Right ventricle myocardium inferior (tissue), 1 donor: Measurements from ENCODE around the gene MORC2. TPM values are rescaled to one million over a fixed set of nuclear protein-coding genes. Genes with fewer than 3 reads are reported as not detected.

Source experiments
- ATAC-seq: fragments of 200-7000 bp; cut with Tn5 transposase; one replicate; pipeline ENCODE4 v1.9.1; 2020; ENCODE audit warnings: mild to moderate bottlenecking, moderate library complexity
- DNase-seq: peaks from one replicate; pipeline ENCODE4 v3.0.0; 2021; ENCODE audit errors: missing footprints
- intact Hi-C: fragments of 100-400 bp; cut with DNase I; formaldehyde crosslinking; loops from one replicate; pipeline ENCODE4 v1.11.0; 2022
- total RNA-seq: library from RNA; stranded (reverse); fragmentation: NEBNext Ultra II Directional; extraction: Animal tissue kit (Norgen Biotek cat#: 25700); gene quantifications from one replicate; pipeline ENCODE4 v1.2.1, GENCODE V29; 2021
- donor health status: DM: no; HTN: yes; CAD: no; lungs with severe emphysema.

Gene MORC2
- total RNA-seq, 1 donor from 2014 or later = 17.3 TPM

DNA sequence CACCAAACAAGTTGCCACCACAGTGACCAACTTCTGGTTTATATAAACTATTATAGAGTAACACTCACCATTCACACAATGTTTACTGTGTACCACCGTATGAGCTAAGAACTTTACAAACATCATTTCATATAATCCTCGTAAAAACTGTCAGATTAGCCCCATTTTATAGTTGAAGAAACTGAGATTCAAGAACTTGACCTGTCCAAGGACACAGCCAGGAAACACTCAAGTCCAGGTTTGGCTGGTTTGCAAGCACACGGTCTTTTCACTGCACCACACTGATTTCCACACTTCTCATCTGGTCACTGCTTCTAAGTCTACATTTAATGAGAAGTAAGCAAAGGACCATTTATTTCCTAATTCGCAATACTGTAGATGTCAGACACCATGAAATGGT, 3.7 kb downstream of the MORC2 start:
- intact Hi-C loops = loop anchor here (5.0 kb wide), 2 partner anchors 72 to 197 kb away; partner anchors contain the start of gene RNF185
- ATAC-seq = no peak

GRCh38 chr22:30955153-30955552, 13.4 kb downstream of the MORC2 start:
- DNase-seq = no peak
- no peak for ATAC-seq
- intact Hi-C loops = no loop called here

More for the DNA sequence above, 3.7 kb downstream of the MORC2 start:
- DNase-seq = no peak

DNA sequence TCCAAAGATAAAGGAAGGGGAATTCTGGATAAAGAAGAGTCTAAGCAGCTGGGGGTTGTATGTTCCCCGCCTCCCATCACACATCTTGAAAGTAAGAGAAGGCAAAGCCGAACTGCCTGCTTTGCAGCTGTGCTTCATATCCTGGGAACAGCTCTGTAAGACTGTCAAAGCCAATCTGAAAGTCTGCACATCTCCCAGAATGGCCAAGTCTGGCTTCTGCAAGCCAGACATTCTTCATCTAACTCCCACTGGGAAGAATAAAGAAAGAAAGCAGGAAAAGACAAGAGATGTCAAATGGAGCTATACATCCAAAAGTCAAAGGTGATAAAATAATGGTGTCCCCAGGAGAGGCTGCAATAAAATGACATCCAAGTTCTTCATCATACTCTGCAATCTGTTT, 15.4 kb downstream of the MORC2 start:
- intact Hi-C loops = no loop called here
- no peak for DNase-seq
- no peak for ATAC-seq

DNA sequence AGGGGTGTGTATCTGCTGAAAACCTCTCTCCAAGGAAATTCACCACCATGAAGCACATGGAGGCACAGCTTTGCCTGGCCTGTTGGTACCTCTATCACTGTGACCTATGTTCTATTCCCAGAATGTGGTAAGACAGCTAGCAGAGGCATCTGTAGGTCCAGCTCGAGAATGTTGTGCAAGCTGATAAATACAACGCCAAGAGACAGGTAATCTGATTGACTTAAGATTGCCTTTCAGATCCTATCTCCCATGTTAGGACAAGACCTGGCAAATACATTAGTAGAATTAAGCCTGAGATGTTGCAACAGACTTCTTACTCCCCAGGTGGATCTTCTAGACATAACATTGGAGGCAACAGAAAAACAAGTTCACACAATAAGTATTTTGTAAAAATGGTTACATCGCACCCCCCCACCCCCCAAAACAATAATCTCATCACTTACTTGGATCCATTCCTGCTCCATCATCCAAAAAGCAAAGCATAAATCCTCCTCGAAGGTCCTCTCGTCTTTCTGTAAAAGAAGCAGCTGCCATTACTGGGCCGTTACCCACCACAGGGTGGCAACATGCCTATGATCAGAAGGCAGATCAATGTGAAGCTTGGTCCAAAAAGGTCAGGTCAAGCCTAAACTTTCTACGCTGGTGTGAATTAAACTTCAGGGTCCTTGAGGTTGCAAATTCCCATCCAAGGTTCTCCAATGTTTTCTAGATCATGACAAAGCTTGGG, 18.5 kb downstream of the MORC2 start:
- intact Hi-C loops = loop anchor here (2.0 kb wide), 1 partner anchor 199 kb away; no protein-coding TSS in a partner anchor
- no peak for ATAC-seq
- DNase-seq = no peak

DNA sequence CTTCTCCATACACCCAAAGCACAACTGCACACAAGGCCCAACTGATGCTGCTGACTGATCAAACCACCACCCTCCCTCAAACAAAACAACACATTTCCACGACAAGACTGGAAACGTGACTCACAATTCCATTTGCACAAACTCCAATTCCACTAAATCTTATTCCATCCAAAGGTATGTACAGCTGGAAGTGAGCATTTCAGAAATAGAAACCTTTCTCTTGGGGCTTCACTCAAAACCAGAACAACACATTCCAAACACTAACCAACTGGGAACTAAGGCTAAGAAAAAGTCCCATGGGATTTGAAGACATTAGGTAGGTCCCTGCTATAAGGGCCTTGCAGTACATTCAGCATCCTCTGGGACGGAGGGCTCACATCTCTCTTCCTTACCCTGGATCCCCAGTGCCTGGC, 19.6 kb downstream of the MORC2 start:
- intact Hi-C loops = loop anchor here (2.0 kb wide), 1 partner anchor 200 kb away; no protein-coding TSS in a partner anchor
- ATAC-seq (no peak), DNase-seq (no peak)

GRCh38 chr22:30947816-30948454, 20.6 kb downstream of the MORC2 start:
- peak; percentile 61 for ATAC-seq
- intact Hi-C loops = loop anchor here (1.0 to 2.0 kb wide), 3 partner anchors 21 to 201 kb away; partner anchors contain the start of genes MORC2 and TUG1

DNA sequence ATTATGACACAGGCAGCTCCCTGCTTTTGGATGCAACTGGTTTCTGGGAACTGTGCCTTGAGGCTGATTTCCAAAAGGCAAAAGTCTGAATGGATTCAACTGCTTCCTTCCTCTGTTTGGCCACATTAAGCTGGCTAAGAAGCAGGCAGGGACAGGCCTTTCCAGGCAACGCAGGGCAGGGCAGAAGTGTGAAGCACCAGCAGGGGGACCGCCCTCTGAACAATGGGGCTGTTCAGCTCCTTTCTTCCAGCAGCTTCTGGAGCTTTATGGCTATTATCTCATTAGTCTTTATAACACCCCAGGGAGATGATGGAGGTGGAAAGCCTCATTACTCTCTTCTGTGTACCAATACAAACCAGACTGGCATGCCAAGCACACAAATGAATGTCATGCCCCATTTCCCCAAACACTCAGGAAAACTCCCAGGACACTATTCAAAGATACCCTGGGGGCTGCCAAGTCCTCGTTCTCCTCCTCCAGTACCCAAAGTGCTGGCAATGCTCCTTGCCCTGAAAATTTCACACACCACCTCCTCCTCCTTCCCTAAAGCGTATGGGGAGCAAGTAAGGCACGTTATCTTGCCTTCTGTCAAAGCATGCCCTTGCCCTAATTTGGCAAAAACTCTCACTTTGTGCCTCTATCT, 21.3 kb downstream of the MORC2 start:
- intact Hi-C loops = loop anchor here (1.0 to 2.0 kb wide), 2 partner anchors 22 to 137 kb away; partner anchors contain the start of genes MORC2 and TUG1
- DNase-seq = no peak
- peak; percentile 82 for ATAC-seq

More at GRCh38 chr22:30947816-30948454, 20.6 kb downstream of the MORC2 start:
- no peak for DNase-seq

- intact Hi-C loops = loop anchor here (2.0 kb wide), 1 partner anchor 22 kb away; the partner anchor contains the start of genes MORC2 and TUG1
- DNase-seq = no peak
- no peak for ATAC-seq
Measured at GRCh38 chr22:30946354-30946753, 22.2 kb downstream of the MORC2 start.

GRCh38 chr22:30945653-30946052, 22.9 kb downstream of the MORC2 start:
- intact Hi-C loops = loop anchor here (2.0 kb wide), 1 partner anchor 23 kb away; the partner anchor contains the start of genes MORC2 and TUG1
- DNase-seq (no peak), ATAC-seq (no peak)

DNA sequence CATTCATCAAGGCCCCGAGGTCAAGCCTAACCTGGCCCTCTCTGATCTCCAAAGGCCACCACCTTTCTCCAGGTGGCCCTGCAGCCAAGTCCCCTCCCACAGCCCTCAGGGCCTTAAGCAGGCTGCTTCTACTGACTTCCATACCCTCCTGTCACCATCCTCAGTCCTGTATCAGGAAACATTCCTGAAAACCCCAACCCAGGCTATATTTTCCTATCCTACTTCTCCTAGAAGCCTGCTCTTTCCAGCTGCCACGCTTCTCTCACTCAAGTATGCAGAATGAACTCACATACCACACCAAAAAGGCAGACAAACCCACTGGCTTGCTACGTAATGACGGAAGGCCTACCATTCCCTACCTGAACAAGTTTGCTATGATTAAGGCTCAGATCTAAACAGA, 23.6 kb downstream of the MORC2 start:
- ATAC-seq = no peak
- intact Hi-C loops = no loop called here
- no peak for DNase-seq

- DNase-seq (no peak), ATAC-seq (no peak)
- intact Hi-C loops = no loop called here
Measured at GRCh38 chr22:30943368-30943767, 25.2 kb downstream of the MORC2 start.

- ATAC-seq (no peak), DNase-seq (no peak)
- intact Hi-C loops = no loop called here
Measured at GRCh38 chr22:30941363-30941740, 27.2 kb downstream of the MORC2 start.

DNA sequence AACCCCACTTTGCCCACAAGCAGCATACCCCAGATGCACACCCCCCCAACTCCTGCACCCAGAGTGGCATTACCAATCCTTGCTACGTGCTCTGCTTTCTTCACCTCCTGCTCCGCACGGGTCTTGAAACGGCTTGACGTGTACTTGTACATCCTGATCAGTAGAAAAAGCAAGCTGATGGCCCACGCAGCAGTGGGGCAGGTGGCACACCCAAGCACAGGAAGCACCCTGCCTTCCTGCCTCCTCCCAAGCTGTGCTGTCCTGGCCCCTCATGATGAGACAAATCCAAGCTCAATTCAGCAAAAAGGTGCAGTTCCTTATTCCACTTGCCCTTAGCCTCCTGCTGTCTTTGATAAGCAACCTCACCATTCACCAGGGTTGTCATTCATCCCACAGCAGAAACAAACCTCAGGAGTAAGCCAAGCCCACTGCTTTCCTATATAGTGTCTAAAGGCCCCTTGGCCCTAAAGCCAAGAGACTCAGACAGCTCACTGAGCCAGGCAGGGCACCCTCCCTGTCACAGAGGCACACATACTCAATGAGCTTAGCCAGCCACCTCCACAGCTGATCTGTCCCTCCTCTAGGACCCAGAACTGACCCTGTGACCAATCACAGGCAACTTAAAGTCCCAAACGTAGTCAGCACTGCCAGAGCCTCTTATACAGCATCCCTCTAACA, 27.8 kb downstream of the MORC2 start:
- ATAC-seq (no peak), DNase-seq (no peak)
- intact Hi-C loops = no loop called here

DNA sequence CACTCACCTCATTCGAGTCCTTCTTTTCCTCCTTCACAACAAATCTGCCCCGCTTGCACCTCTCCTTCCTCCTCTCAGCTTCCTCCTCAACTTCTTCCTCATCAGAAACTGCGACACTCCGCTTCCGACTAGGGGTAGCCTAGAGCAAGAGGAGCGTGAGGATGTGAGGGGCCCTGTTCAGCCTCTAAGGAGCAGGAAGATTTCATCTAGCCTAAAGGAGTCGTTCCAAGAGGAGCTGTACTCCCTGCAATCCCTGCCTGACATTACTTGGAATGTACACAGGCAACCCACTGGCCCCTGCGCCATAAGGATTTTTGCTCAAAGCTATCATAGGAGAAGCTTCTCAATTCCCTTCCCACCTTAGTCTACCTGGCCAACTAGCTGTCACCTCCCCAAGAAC, 34.5 kb downstream of the MORC2 start:
- intact Hi-C loops = no loop called here
- no peak for DNase-seq
- no peak for ATAC-seq

DNA sequence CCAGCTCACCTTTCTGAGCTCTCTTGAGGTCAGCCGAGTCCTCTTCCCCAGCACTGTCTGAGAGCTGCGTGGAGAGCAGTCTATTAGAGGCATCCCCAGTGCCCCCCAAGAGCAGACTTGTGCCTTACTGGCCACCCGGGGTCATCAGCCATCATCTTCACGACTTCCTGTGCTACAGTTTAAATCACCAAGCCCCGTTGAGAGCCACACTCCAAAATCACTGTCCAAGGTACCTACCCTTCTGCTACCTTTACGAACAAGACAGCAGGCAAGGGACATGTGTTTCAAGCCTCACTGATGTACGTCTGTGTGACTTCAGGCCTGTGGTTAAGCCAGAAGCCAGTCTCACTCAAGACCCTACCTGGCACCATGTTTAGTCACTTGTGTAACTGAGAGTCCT, 35.1 kb downstream of the MORC2 start:
- ATAC-seq (no peak), DNase-seq (no peak)
- intact Hi-C loops = no loop called here

GRCh38 chr22:30932661-30933060, 35.9 kb downstream of the MORC2 start:
- no peak for DNase-seq

GRCh38 chr22:30931541-30932300, 36.9 kb downstream of the MORC2 start:
- intact Hi-C loops = no loop called here
- DNase-seq (no peak), ATAC-seq (no peak)

More at GRCh38 chr22:30932661-30933060, 35.9 kb downstream of the MORC2 start:
- ATAC-seq = no peak
- intact Hi-C loops = no loop called here

DNA sequence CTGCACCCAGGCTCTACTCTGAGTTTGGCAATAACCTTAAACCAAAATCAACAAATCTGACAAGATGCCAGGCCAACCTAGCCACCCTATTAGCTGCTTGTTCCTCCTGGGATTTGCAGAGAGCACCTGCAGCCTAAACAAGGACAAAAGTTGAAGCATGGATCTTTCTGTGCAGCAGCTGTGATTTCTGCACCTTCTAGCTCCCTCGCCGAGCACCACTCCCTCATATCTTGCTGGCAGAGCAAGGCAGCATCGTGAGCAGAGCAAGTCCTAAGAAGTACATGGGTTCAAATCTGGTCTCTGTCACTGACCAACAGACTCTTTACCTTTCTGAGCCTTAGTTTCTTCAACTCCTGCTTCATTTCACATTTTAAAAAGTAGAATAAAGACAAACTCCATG, 38.3 kb downstream of the MORC2 start:
- ATAC-seq (no peak), DNase-seq (no peak)
- intact Hi-C loops = no loop called here
